Naive B cell (primary cell): ENCODE measurements around the gene ZCCHC7. TPM values are rescaled to one million over a fixed set of nuclear protein-coding genes. Genes with fewer than 3 reads are reported as not detected.
"Not testable (repeated sequence)": the region's sequence is repeated elsewhere in the genome, so short reads cannot be mapped to it uniquely, and the experiment has no call there.

Experiments
- ATAC-seq, 2 donors: fragments of 150-1000 bp; cut with Tn5 transposase; 2 replicates each; pipeline ENCODE4 v1.10.0; 2021; ENCODE audit warnings: low read depth in 2 of 2, mild to moderate bottlenecking in 2 of 2, moderate library complexity in 2 of 2
- DNase-seq: peaks from one replicate; pipeline ENCODE4 v3.0.0; 2022
- H3K27ac Mint-ChIP-seq, 6 donors: one replicate each; pipeline ENCODE4 v1.8.0; 2020 to 2022; ENCODE audit warnings: mild to moderate bottlenecking in 6 of 6, mixed read lengths in 6 of 6, moderate library complexity in 5 of 6, inconsistent platforms in 2 of 6
- H3K27me3 Mint-ChIP-seq, 3 donors: one replicate each; pipeline ENCODE4 v1.8.0; 2021 to 2022; ENCODE audit warnings: mixed read lengths in 3 of 3, mild to moderate bottlenecking in 1 of 3
- H3K36me3 Mint-ChIP-seq, 2 donors: one replicate each; pipeline ENCODE4 v1.8.0; 2020 to 2022; ENCODE audit warnings: mixed read lengths in 2 of 2, inconsistent platforms in 1 of 2, mild to moderate bottlenecking in 1 of 2
- H3K4me1 Mint-ChIP-seq, 3 donors: one replicate each; pipeline ENCODE4 v1.8.0; 2020 to 2022; ENCODE audit warnings: mixed read lengths in 3 of 3, inconsistent platforms in 1 of 3, mild to moderate bottlenecking in 1 of 3, moderate library complexity in 1 of 3
- H3K4me3 Mint-ChIP-seq, 8 donors: one replicate each; pipeline ENCODE4 v1.8.0; 2020 to 2022; ENCODE audit warnings: mild to moderate bottlenecking in 8 of 8, mixed read lengths in 8 of 8, moderate library complexity in 8 of 8, inconsistent platforms in 2 of 8
- H3K9me3 Mint-ChIP-seq, 7 donors: one replicate each; pipeline ENCODE4 v1.8.0; 2020 to 2022; ENCODE audit warnings: mixed read lengths in 7 of 7, mild to moderate bottlenecking in 5 of 7, inconsistent platforms in 2 of 7, moderate library complexity in 1 of 7
- polyA plus RNA-seq, 6 donors: library from polyadenylated mRNA; unstranded; fragments of 300-500 nt; fragmentation: Illumina TruSeq; gene quantifications; one replicate each; pipeline ENCODE4 v1.2.3, GENCODE V29; 2021; ENCODE audit warnings: low read depth in 6 of 6

ZCCHC7 gene
- polyA plus RNA-seq, 6 donors from 2014 or later: 156 to 214 (median 187) TPM

- ATAC-seq (no peak), DNase-seq (no peak)
- H3K27me3 Mint-ChIP-seq: no peaks in the 10 kb centered on the region
- peaks cover 0 to 9% (median 4%) of the 10 kb centered on the region in 7 donors for H3K9me3 Mint-ChIP-seq
- H3K4me3 Mint-ChIP-seq: peak overlapping the region in 7 of 8 donors; percentile 15 to 85 (median 69)
- peaks cover 41 to 92% (median 61%) of the 10 kb centered on the region in 3 donors for H3K4me1 Mint-ChIP-seq
- peak overlapping the region; percentile 86 to 96 (median 96) for H3K27ac Mint-ChIP-seq
- H3K36me3 Mint-ChIP-seq: peaks cover 19 to 27% of the 10 kb centered on the region in 2 donors
Measured at GRCh38 chr9:37286530-37287175, 166.3 kb downstream of the ZCCHC7 start.

GRCh38 chr9:37287317-37287716 is 166.9 kb downstream of the ZCCHC7 start:
- Mint-ChIP-seq H3K9me3 (peaks cover 0 to 9% (median 4%) of the 10 kb centered on the region in 7 donors), H3K27me3 (no peaks in the 10 kb centered on the region), H3K4me3 (peak overlapping the region in 6 of 8 donors; percentile 15 to 69 (median 67)), H3K36me3 (peaks cover 19 to 27% of the 10 kb centered on the region in 2 donors), H3K4me1 (peaks cover 41 to 90% (median 64%) of the 10 kb centered on the region in 3 donors), H3K27ac (peak overlapping the region; percentile 86 to 96 (median 96))
- DNase-seq (no peak), ATAC-seq (no peak)

- H3K36me3 Mint-ChIP-seq: peaks cover 19 to 27% of the 10 kb centered on the region in 2 donors
- peak overlapping the region; percentile 68 to 90 (median 88) for H3K27ac Mint-ChIP-seq
- peaks cover 0 to 7% (median 4%) of the 10 kb centered on the region in 7 donors for H3K9me3 Mint-ChIP-seq
- H3K27me3 Mint-ChIP-seq: no peaks in the 10 kb centered on the region
- ATAC-seq (no peak), DNase-seq (no peak)
- peaks cover 48 to 90% (median 76%) of the 10 kb centered on the region in 3 donors for H3K4me1 Mint-ChIP-seq
- H3K4me3 Mint-ChIP-seq: peak overlapping the region; percentile 50 to 85 (median 71)
Measured at GRCh38 chr9:37289631-37290030, 169.3 kb downstream of the ZCCHC7 start.

GRCh38 chr9:37290366-37290939 is 170.1 kb downstream of the ZCCHC7 start:
- DNase-seq (no peak), ATAC-seq (no peak)
- H3K36me3 Mint-ChIP-seq: peaks cover 21 to 27% of the 10 kb centered on the region in 2 donors
- H3K27ac Mint-ChIP-seq: peak overlapping the region; percentile 66 to 93 (median 88)
- no peaks in the 10 kb centered on the region for H3K27me3 Mint-ChIP-seq
- H3K4me1 Mint-ChIP-seq: peaks cover 52 to 90% (median 76%) of the 10 kb centered on the region in 3 donors
- peak overlapping the region; percentile 50 to 85 (median 62) for H3K4me3 Mint-ChIP-seq
- H3K9me3 Mint-ChIP-seq: peaks cover 0 to 7% (median 4%) of the 10 kb centered on the region in 7 donors

GRCh38 chr9:37290940-37291485 is 170.6 kb downstream of the ZCCHC7 start:
- peak overlapping the region; percentile 16 to 93 (median 84) for H3K27ac Mint-ChIP-seq
- peaks cover 57 to 90% (median 81%) of the 10 kb centered on the region in 3 donors for H3K4me1 Mint-ChIP-seq
- DNase-seq (no peak), ATAC-seq (no peak)
- H3K4me3 Mint-ChIP-seq: peak overlapping the region; percentile 47 to 85 (median 64)
- peaks cover 0 to 7% (median 5%) of the 10 kb centered on the region in 7 donors for H3K9me3 Mint-ChIP-seq
- no peaks in the 10 kb centered on the region for H3K27me3 Mint-ChIP-seq
- H3K36me3 Mint-ChIP-seq: peaks cover 27 to 32% of the 10 kb centered on the region in 2 donors

- not testable (repeated sequence) for DNase-seq, ATAC-seq, H3K9me3 Mint-ChIP-seq, H3K27me3 Mint-ChIP-seq
- peak overlapping the region in 7 of 8 donors; percentile 30 to 85 (median 59) for H3K4me3 Mint-ChIP-seq
- H3K4me1 Mint-ChIP-seq: peaks cover 64 to 92% (median 83%) of the 10 kb centered on the region in 3 donors
- peak overlapping the region; percentile 29 to 95 (median 90) for H3K27ac Mint-ChIP-seq
- peaks cover 27 to 32% of the 10 kb centered on the region in 2 donors for H3K36me3 Mint-ChIP-seq
Measured at GRCh38 chr9:37291612-37292238, 171.4 kb downstream of the ZCCHC7 start.

GRCh38 chr9:37292896-37293295 is 172.5 kb downstream of the ZCCHC7 start:
- Mint-ChIP-seq H3K36me3 (peaks cover 27 to 31% of the 10 kb centered on the region in 2 donors), H3K27ac (peak overlapping the region; percentile 77 to 95 (median 92)), H3K4me1 (peaks cover 69 to 95% (median 85%) of the 10 kb centered on the region in 3 donors), H3K4me3 (peak overlapping the region in 7 of 8 donors; percentile 22 to 78 (median 55)), H3K9me3 (peaks cover 0 to 6% (median 2%) of the 10 kb centered on the region in 7 donors), H3K27me3 (no peaks in the 10 kb centered on the region)
- ATAC-seq (no peak), DNase-seq (no peak)

GRCh38 chr9:37293664-37294524 is 173.5 kb downstream of the ZCCHC7 start:
- peak overlapping the region; percentile 47 to 78 (median 66) for H3K4me3 Mint-ChIP-seq
- ATAC-seq: peak; percentile 80
- peaks cover 74 to 97% (median 88%) of the 10 kb centered on the region in 3 donors for H3K4me1 Mint-ChIP-seq
- H3K9me3 Mint-ChIP-seq: peaks cover 0 to 5% (median 0%) of the 10 kb centered on the region in 7 donors
- peak; percentile 64 for DNase-seq
- H3K27me3 Mint-ChIP-seq: no peaks in the 10 kb centered on the region
- peak overlapping the region; percentile 87 to 98 (median 95) for H3K27ac Mint-ChIP-seq
- H3K36me3 Mint-ChIP-seq: peaks cover 28 to 33% of the 10 kb centered on the region in 2 donors

- Mint-ChIP-seq H3K4me3 (peak overlapping the region; percentile 22 to 78 (median 62)), H3K4me1 (peaks cover 75 to 95% (median 88%) of the 10 kb centered on the region in 3 donors)
Measured at GRCh38 chr9:37295178-37295577, 174.8 kb downstream of the ZCCHC7 start.

GRCh38 chr9:37295796-37296195 is 175.4 kb downstream of the ZCCHC7 start:
- Mint-ChIP-seq H3K4me1 (peaks cover 76 to 95% (median 91%) of the 10 kb centered on the region in 3 donors), H3K36me3 (peaks cover 21 to 27% of the 10 kb centered on the region in 2 donors), H3K4me3 (peak overlapping the region; percentile 32 to 81 (median 62)), H3K9me3 (peaks cover 0 to 3% (median 0%) of the 10 kb centered on the region in 7 donors), H3K27ac (peak overlapping the region; percentile 87 to 98 (median 92)), H3K27me3 (no peaks in the 10 kb centered on the region)
- no peak for ATAC-seq
- DNase-seq: no peak

More at GRCh38 chr9:37295178-37295577, 174.8 kb downstream of the ZCCHC7 start:
- H3K36me3 Mint-ChIP-seq: peaks cover 22 to 27% of the 10 kb centered on the region in 2 donors
- peak overlapping the region; percentile 80 to 98 (median 94) for H3K27ac Mint-ChIP-seq
- no peak for DNase-seq
- H3K9me3 Mint-ChIP-seq: peaks cover 0 to 3% (median 0%) of the 10 kb centered on the region in 7 donors
- ATAC-seq: no peak
- H3K27me3 Mint-ChIP-seq: no peaks in the 10 kb centered on the region

- no peaks in the 10 kb centered on the region for H3K27me3 Mint-ChIP-seq
- ATAC-seq: no peak
- H3K9me3 Mint-ChIP-seq: peaks cover 0 to 3% (median 0%) of the 10 kb centered on the region in 7 donors
- peaks cover 76 to 97% (median 88%) of the 10 kb centered on the region in 3 donors for H3K4me1 Mint-ChIP-seq
- H3K36me3 Mint-ChIP-seq: peaks cover 21% of the 10 kb centered on the region in 2 donors
- peak overlapping the region in 6 of 8 donors; percentile 5 to 79 (median 42) for H3K4me3 Mint-ChIP-seq
- H3K27ac Mint-ChIP-seq: peak overlapping the region; percentile 64 to 97 (median 90)
- no peak for DNase-seq
Measured at GRCh38 chr9:37297592-37297991, 177.2 kb downstream of the ZCCHC7 start.

GRCh38 chr9:37300620-37301019 is 180.2 kb downstream of the ZCCHC7 start:
- Mint-ChIP-seq H3K36me3 (peaks cover 28 to 43% of the 10 kb centered on the region in 2 donors), H3K4me1 (peaks cover 69 to 97% (median 87%) of the 10 kb centered on the region in 3 donors), H3K4me3 (peak overlapping the region in 6 of 8 donors; percentile 41 to 86 (median 69)), H3K9me3 (peaks cover 0 to 1% (median 0%) of the 10 kb centered on the region in 7 donors), H3K27ac (peak overlapping the region; percentile 42 to 93 (median 82)), H3K27me3 (no peaks in the 10 kb centered on the region)
- no peak for ATAC-seq
- no peak for DNase-seq
